Activated CD8-positive, alpha-beta memory T cell treated with anti-CD3 and anti-CD28 coated beads, Interleukin-2, amount 50 U/mL, for 24 hours (primary cell): ENCODE measurements around the gene LSMEM2.

ENCODE experiments used
- DNase-seq: peaks from one replicate; pipeline ENCODE4 v3.0.0-alpha.2; 2020; ENCODE audit errors: extremely low read depth

The LSMEM2 gene

DNA sequence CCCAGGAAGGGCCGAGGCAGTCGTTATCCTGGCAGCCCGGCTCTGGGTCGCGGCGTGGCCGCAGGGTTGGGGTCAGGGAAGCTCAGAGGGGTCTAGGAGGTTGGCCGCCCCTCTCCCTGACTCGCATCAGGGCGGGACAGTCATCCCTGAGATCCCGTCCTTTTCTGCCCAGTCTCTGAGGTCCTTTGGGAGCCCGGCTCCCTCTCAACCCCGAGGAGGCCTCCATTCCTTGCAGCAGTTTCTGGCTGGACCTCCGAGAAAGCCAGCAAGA is 43.2 kb downstream of the LSMEM2 start:
- DNase-seq = no peak

DNA sequence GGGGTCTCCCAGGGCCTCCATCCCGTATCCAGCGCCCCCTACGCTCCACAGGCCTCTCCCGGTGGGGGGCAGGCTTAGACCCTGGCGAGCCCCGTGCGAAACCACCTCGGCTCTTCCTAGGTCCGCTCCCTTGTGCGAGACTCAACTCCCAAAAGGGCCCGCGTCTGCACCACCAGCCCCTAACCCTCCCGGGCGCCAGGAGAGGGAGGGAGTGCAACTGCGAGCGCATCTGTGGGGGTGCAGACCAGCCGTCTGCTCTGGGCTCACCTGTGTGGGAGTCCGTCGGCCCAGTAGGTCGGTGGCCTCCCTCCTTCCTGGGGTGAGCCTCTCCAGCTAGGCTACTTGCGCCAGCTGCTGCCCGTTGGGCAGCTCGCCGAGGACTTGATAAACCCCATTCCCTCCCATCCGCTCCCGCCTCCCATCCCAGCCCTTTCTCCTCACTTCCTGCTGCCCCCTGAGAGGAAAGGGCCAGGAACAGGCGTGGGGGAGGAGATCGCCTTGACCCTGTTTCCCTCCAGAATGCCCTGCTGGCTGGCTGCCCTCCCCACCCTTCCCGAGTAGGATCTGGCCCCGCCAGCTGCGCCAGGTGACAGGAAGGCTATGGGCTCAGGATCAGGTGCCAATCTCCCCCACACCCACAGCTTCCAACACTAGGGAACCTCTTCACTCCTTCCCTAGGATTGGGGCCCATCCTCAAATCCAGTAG is 43.7 kb downstream of the LSMEM2 start, which contains the start of gene HYAL2:
Gene HYAL2, minus strand, starts transcription at position 360 of the 706 bp plus-strand sequence. CDS start 2,256 bp downstream, outside the sequence.
- DNase-seq = no peak

DNA sequence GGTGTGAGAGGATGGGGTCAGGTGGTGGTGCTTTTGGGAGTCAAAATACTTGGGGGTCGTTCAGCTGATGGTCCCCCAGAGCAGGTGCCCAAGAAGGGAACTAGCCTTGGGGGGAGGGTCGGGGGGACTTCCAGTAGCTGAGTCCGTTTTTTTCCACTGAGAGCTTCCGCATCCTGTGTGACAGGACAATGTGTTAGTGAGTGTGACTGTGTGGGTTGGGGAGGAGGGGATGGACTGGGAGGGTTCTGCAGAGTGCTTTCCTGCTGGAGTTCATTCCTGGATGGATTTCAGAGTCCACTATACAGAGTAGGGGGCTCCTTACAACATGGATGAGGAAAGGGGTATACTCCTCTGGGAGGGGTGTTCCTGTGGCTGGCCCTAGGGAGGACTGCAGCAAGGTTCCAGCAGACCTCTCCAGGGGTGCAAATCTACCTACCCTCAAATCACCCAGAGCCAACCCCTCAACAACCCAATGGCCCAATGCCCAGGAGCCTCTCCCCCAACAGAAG is 44.3 kb downstream of the LSMEM2 start:
- DNase-seq = no peak

DNA sequence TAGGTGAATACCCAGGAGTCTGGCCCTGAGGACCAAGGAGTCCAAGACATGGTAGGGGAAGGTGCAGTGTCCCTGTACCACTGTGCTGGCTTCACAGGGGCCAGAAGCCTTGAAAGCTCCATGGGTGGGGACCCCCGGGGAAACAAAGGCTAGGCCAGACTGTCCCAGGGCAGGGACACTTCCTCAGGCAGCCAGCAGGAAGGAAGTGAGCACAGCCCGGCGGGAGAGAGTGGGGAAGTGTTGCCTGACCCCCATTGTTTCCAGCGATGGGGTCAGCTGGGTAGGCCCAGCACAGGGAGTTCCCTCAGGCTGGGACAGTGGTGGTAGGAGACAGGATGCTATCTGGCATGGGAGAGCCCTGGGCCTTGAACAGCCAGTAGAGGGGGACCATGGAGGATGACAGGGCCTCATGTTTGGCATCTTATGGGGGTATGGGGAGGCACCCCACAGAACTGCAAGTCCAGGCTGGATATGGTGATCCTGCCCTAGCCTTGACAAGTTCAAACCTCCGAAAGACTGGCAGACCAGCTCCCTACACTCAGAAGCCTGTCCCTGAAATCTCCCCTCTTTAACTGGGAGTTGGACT is 44.8 kb downstream of the LSMEM2 start:
- no peak for DNase-seq

DNA sequence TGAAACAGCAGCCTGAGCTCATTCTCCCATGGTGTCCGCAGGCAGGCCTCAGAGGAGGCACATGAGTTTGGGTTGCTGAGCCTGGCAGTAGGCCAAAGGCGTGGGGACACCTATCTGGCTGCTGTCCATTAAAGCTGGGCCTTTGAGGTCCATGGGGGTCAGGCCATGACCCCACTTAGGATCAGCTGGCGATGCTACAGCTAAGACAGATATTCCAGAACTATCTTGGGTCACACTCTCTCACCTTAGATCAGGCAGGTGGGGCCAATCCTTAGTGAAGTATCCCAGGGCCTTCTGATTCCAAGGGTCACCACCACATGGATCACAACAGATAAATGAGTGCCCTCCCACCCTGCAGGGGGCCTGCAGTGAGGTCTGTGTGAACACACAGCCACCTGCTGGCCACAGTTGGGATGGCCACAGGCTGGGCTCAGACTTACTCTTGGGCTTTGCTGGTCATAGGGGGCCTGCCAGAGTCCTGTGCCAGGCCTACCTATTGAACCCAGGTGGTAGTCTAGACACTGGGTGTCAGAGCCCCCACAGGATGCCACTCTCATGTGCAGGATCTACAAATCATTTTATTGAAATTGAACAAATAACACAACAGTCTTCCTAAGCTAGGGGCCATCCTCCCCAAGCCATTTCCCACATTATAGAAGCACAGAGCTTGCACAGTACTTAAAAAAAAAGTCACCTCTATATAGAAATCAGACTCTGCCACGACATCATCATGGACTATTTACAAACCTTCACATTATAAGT is 45.6 kb downstream of the LSMEM2 start:
- DNase-seq = peak; percentile 24

DNA sequence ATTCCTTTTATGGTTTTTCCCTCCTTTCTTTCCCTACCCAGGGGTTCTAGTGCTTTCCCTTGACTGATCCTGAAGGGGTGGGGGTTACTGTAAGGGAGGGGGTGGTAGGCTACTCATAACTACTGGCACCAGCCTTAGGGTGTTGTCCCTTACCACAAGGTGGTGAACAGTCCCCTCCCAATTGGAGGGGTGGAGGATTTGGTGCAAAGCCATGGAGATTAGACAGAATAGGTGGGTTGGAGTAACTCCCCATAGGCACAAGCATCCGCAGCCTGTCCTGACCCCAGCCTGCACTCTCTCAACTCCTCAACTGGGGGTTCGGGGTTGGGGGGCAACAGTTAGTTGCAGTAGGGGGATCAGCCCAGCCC is 46.2 kb downstream of the LSMEM2 start:
- DNase-seq = no peak

DNA sequence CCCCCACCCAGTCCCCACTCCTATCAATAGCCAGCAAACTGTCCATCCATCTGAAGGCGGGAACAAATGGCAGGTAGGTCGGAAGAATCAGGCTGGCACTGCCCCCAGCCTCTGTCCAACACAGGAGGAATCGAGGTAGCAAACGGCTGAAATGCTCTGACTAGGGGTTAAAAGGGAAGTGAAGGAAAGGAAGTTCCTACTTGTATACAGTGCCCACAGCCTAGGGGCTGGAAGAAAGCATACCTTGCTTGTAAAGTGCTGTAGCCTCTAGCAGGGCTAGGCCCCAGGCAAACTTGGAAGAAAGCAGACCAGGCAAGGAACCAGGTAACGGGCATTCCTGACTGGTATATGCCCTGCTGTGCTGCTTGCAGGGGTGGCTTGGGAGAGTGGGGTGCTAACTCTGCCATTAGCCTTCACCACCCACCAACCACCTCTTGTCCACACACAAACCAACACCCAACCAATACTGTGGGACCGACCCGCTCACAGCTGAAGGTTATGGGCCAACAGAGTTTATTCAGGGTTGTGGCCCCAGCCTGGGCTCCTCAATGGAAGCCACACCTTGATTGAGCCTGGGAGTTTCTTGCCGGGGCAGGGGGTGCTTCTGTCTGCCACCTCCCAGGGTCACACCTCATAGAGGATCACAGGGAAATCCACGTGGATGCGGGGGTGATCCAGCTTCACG is 46.8 kb downstream of the LSMEM2 start:
- DNase-seq = no peak

DNA sequence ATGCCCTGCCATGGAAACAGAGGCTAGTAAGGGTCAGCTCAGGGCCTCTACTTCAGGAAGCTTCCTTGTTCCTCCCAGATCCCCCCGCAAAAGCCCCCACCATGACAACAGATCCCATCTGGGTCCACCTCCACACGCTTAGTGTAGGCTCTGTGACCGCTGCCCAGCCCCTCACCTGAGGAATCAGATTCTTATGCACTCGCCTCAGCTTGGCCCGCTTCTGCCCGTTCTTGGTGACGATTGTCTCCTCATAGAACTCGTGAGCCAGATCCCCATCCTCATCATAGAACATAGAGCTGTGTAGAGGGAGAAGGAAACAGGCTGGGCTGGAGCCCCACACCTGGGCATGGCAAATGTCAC is 47.3 kb downstream of the LSMEM2 start:
- no peak for DNase-seq

DNA sequence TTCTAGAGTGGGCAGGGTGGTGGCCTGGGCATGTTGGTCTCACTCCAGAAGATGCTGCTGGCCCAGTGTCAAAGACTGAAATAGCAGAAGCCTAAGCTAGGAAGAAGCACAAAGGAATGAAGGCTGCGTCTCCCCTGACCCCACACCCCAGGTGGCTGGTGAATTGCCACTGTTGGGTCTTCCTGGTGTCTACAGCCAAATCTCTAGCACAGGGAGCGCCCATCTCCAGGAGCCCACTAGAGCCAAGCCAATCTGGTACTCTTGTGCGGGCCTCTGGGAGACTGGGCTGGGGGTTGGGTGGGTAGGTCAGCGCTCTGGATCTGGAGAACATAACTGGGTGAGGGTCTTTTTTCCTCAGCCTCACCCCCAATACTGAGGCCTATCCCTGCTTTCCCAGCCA is 48.2 kb downstream of the LSMEM2 start:
- no peak for DNase-seq

DNA sequence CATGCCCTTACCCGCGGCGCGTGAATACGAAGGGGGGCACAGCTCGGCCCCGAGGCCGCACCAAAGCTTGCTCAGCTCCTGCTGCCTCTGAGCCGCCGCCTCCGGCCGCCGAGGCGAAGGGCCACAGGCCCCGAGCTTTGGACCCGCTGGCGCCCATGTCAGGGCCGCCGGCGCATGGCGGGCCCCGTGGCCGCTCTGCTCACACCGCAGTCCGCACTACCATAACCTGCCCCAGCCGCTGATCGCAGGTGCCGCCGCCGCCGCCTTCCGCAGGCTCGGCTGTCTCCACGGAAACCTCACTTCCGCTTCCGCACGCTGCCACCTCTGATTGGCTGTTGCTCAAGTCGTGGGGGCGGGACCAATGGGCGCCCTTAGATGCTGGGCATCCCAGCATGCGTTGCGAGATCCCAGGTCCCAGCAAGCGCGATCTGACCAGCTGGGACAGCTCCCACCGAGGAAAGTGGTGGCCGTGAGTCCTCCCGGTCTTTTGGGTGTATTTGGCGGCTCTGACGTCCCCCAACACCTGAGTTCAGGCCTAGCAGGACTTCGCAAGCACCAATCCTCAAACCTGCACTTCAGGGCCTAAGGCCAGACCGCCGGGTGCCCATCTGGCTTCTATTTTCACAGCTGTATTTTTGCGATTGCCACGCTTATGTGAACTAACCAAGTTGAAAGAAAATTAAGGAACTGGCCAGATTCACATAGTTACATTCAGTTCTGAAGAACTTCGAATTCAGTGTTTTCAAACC is 49.2 kb downstream of the LSMEM2 start, which contains the start of gene TUSC2:
Gene TUSC2, minus strand, starts transcription at position 281 of the 749 bp plus-strand sequence. Its CDS starts 124 bp downstream, at position 157.
- peak; percentile 91 for DNase-seq

DNA sequence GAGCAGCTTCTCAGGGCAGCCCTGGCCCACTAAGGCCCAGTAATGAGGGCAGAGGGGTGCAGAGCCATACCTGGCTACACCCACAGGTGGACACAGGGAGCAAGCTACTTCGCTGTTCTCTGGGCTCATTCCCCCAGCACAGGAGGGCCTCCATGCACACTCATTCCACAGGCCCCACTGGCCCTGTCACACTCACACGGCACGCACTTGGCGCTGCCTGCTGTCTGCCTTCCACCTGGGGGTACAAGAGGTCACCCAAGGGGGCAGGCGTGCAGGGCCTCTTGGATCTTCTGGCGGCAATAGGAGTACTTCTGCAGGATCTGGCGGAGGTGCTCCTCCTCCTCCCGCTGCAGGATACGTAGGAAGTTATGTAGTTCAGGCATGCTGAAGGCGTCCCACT is 51.4 kb downstream of the LSMEM2 start:
- no peak for DNase-seq

DNA sequence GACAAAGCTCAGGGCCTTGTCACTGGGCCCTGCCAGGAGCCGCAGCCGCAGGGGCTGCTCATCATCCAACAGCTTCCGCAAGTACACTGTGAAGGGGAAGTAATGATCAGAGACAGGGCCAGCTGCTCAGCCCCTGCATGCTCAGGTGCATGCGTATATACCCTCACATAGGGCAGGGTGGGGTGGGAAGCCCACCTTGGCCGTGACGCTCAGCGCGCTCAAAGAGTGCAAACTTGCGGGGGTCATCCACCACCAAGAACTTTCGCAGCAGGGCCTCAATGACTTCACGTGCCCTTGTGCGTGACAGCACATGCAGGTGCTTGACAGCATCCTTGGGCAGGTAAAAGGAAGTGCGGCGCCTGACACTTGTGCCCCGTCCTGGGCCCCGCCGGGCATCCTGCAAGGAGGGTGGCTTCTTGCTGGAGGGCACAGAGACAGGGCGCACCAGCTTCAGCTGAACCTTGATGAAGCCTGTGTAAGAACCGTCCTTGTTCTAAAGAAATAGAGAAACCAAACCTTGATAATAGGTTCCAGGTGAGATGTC is 52.5 kb downstream of the LSMEM2 start:
- no peak for DNase-seq

DNA sequence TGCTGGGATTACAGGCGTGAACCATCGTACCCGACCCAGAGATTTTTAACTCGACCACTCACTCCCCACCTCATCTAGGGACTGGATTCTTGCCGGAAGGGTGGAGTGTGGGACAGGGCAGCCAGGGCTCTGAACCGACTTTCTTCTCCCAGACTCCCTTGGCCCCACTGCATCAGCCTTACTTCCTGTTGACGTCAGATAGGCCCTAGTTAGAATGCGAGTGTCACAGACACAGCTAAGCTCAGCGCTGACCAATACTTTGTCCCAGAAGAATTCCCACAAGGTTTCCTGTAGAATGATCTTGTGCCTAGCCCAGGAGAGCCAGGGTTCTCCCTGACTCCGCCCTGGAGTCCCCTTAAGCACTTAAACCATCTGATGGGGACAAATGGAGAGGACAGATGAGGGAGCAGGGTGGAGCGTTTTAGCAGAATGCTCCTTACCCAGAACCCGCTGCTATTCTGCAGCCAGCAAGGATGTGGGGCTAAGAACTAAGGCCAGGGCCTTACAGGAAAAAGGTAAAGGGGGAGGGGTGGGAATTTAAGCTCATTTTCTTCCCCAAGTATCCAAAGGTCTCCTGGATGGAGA is 54.9 kb downstream of the LSMEM2 start:
- DNase-seq = no peak

DNA sequence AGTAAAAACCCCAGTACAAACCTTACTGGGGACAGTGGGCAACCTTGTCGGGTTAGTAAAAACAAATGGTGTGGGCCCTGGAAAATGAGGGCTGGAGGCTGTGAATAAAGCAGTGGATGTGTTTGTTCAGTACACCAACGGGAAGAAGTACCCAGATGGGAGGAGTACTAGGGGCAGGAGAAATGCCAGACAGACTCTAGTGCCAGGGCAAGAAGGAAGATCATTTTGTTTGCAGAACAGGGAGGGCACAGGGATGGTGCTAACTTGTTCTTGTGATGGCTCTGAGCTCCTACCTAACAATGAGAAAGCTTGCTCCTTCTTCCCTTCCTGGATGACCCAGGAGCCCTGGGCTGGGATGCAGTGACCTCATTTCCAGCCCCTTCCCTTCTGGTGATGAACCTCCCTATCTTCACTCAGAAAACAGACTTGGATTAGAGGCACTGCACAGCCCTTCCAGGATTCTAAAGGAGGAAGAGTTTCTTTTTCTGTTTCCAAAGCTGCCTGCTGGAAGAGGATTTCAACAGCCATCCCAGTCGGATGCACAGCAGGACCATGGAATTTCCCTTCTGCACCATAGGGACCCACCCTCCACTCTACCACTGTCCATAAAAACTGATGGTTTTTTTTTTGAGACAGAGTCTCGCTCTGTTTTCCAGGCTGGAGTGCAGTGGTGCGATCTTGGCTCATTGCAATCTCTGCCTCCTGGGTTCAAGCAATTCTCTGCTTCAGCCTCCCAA is 55.6 kb downstream of the LSMEM2 start:
- DNase-seq = no peak

DNA sequence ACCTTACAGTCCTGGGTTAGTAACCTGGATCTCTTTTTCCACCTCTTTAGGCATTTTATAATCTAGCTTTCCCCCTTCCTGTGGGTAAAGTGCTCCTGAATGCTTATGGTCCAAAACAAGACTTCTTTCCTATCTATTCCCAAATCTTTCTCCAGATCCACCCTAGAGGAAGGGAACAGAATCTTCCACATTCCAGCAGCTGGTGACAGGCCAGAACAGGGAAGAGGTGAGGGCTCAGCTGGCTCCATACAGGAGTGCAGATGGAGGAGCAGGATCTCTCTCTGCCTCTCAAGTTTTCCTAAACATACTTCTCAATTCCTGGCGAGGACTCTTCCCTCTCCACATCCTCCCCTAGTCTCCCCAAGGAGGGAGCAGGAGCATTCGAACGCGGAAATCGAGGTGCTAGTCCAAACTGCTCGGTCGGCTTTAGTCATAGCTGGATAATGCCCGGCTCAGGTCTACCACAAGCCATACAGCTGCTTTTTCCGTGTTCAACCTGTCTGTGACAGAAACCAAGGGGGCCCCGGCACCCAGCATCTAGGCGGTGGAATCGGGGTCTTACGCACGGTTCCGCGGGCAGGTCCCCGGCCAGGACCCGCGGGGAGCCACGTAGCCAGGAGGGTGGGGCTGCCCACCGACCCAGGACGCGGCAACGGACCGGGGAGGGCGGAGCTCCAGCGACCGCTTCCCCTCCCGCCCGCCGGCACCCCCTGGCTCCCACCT is 57.7 kb downstream of the LSMEM2 start:
- no peak for DNase-seq

DNA sequence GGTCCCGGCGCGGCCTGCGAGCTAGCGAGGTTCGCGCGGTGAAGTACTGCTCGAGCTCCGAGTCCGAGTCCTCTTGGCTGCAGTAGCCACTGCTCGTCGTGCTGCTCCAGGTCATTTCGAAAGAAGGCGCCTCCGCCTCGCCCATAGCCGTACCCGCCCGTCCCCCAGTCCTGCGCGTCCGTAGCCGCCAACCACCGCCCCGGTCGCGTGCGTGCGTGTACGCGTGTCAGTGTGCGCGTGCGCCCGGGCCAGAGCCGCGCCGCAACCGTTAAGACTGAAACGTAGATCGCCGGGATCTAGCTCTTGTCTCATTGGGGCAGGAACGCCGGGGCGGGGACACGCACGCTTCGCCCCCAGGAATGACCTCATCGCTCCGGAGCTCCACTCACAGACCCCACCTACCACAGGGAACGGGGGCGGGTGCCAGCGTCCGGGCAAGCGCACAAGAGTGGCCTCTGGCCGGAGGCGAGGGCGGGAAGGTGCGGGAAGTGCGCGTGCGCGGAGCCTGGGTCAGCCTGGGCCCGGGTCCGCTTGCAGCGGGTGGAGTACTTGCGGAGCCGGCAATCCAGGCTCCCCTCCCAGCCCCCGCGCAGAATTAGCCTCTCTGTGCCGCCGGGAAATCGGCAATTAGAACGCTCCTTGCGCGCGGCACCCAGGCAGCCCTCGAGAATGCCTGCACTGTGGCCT is 58.4 kb downstream of the LSMEM2 start:
- DNase-seq = peak; percentile 94
